WERI-Rb-1 (cell line): ENCODE results near the gene UTP3.
A peak's percentile ranks its signal among the peaks of the same experiment; 100 is the strongest.

Source experiments
- DNase-seq: peaks from one replicate; pipeline ENCODE4 v3.0.0-alpha.2; 2020
- H3K27ac ChIP-seq: fragments of 250-450 bp; sonication (Bioruptor Pico); 2 replicates; pipeline ENCODE4 v1.5.1; 2020; ENCODE audit warnings: mild to moderate bottlenecking, moderate library complexity
- H3K27me3 ChIP-seq: fragments of 250-450 bp; sonication (Bioruptor Pico); 2 replicates; pipeline ENCODE4 v1.5.1; 2021; ENCODE audit warnings: mild to moderate bottlenecking, low read depth, moderate library complexity; ENCODE audit not compliant: insufficient read depth, severe bottlenecking
- H3K36me3 ChIP-seq: fragments of 250-450 bp; sonication (Bioruptor Pico); 2 replicates; pipeline ENCODE4 v1.5.1; 2020; ENCODE audit warnings: mild to moderate bottlenecking, moderate library complexity
- H3K4me3 ChIP-seq: 2 replicates; pipeline ENCODE4 v1.5.1; 2011; ENCODE audit warnings: low read depth, mild to moderate bottlenecking, control low read depth, low read length
- H3K9me3 ChIP-seq: fragments of 250-450 bp; sonication (Bioruptor Pico); 2 replicates; pipeline ENCODE4 v1.5.1; 2021; ENCODE audit warnings: mild to moderate bottlenecking, moderate library complexity; ENCODE audit not compliant: severe bottlenecking
- TF ChIP-seq, protein P1 (sequence below): IDR thresholded peaks from 2 replicates; pipeline ENCODE4 v1.5.1; 2011; ENCODE audit warnings: low read depth, mild to moderate bottlenecking, control low read depth, inconsistent platforms, low read length

The UTP3 gene

DNA sequence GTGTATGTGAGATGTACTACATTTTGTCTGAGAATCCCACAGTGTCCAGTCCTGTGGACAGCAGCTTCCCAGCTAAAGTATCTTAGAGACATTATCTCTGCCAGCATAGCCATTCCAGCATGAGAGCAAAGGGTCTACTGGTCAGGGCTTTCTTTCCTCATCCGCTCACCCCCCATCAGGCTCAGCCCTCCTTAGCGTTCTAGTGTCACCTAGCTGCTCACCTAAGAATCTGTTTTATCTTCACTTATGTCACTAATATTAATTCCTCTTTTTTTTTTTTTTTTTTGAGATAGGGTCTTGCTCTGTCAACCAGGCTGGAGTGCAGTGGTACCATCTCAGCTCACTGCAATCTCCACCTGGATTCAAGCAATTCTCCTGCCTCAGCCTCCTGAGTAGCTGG is 49.1 kb downstream of the UTP3 start:
- DNase-seq, result no peak
- no peaks in the 10 kb centered on the region for H3K9me3 ChIP-seq
- TF ChIP-seq, protein P1, sequence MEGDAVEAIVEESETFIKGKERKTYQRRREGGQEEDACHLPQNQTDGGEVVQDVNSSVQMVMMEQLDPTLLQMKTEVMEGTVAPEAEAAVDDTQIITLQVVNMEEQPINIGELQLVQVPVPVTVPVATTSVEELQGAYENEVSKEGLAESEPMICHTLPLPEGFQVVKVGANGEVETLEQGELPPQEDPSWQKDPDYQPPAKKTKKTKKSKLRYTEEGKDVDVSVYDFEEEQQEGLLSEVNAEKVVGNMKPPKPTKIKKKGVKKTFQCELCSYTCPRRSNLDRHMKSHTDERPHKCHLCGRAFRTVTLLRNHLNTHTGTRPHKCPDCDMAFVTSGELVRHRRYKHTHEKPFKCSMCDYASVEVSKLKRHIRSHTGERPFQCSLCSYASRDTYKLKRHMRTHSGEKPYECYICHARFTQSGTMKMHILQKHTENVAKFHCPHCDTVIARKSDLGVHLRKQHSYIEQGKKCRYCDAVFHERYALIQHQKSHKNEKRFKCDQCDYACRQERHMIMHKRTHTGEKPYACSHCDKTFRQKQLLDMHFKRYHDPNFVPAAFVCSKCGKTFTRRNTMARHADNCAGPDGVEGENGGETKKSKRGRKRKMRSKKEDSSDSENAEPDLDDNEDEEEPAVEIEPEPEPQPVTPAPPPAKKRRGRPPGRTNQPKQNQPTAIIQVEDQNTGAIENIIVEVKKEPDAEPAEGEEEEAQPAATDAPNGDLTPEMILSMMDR, result no peak
- no peak overlapping the region for H3K27ac ChIP-seq
- H3K36me3 ChIP-seq, result no peaks in the 10 kb centered on the region
- no peaks in the 10 kb centered on the region for H3K27me3 ChIP-seq
- no peak overlapping the region for H3K4me3 ChIP-seq

- DNase-seq, result no peak
- peak overlapping the region; percentile 47 for H3K27ac ChIP-seq
- H3K9me3 ChIP-seq, result no peaks in the 10 kb centered on the region
- H3K4me3 ChIP-seq, result no peak overlapping the region
- H3K27me3 ChIP-seq, result no peaks in the 10 kb centered on the region
- no peaks in the 10 kb centered on the region for H3K36me3 ChIP-seq
- TF ChIP-seq, protein P1, result no peak
These were observed 51.4 kb downstream of the UTP3 start for GRCh38 chr4:70739496-70740337.
